OCI-LY1 (cell line): Measurements from ENCODE around the gene USP19.

Source experiments
- H2AFZ ChIP-seq: fragments of 200-600 bp; sonication (generic), shearing (Covaris generic); 2 replicates; pipeline ENCODE4 v1.6.0; 2014; ENCODE audit warnings: antibody characterized with exemption, mild to moderate bottlenecking, low read length
- H3F3A ChIP-seq: fragments of 200-600 bp; sonication (generic), shearing (Covaris generic); 2 replicates; pipeline ENCODE4 v1.6.0; 2014; ENCODE audit warnings: mild to moderate bottlenecking, antibody characterized with exemption, low read length, moderate library complexity; ENCODE audit not compliant: insufficient read depth
- H3K27ac ChIP-seq: fragments of 200-600 bp; sonication (generic); 2 replicates; pipeline ENCODE4 v1.5.1; 2014; ENCODE audit warnings: low read length, mixed run types, mild to moderate bottlenecking, low read depth; ENCODE audit not compliant: poor library complexity, severe bottlenecking
- H3K27me3 ChIP-seq: fragments of 200-600 bp; sonication (generic); 2 replicates; pipeline ENCODE4 v1.6.0; 2014; ENCODE audit warnings: antibody characterized with exemption, mild to moderate bottlenecking, low read length, moderate library complexity; ENCODE audit not compliant: insufficient read depth
- H3K36me3 ChIP-seq: fragments of 200-600 bp; sonication (generic); 2 replicates; pipeline ENCODE4 v1.6.1; 2014; ENCODE audit warnings: mild to moderate bottlenecking, antibody characterized with exemption, low read length, moderate library complexity, mixed read lengths; ENCODE audit not compliant: insufficient read depth
- H3K4me1 ChIP-seq: fragments of 200-600 bp; sonication (generic); 2 replicates; pipeline ENCODE4 v1.5.1; 2014; ENCODE audit warnings: mild to moderate bottlenecking, low read length, moderate library complexity; ENCODE audit not compliant: insufficient read depth, severe bottlenecking
- H3K4me2 ChIP-seq: fragments of 200-600 bp; sonication (generic), shearing (Covaris generic); 2 replicates; pipeline ENCODE4 v1.6.1; 2014; ENCODE audit warnings: low read length
- H3K4me3 ChIP-seq: fragments of 200-600 bp; sonication (generic); 2 replicates; pipeline ENCODE4 v1.5.1; 2014; ENCODE audit warnings: low read length, low read depth, mild to moderate bottlenecking, mixed read lengths; ENCODE audit not compliant: poor library complexity, severe bottlenecking
- H3K79me2 ChIP-seq: fragments of 200-600 bp; shearing (Covaris generic); 2 replicates; pipeline ENCODE4 v1.6.1; 2016; ENCODE audit warnings: mixed run types, low read length, mixed read lengths; ENCODE audit not compliant: insufficient read depth
- H3K9ac ChIP-seq: fragments of 200-600 bp; sonication (generic), shearing (Covaris generic); 2 replicates; pipeline ENCODE4 v1.6.1; 2014; ENCODE audit warnings: mild to moderate bottlenecking, low read length, mixed read lengths
- H3K9me2 ChIP-seq: fragments of 200-600 bp; sonication (generic), shearing (Covaris generic); 2 replicates; pipeline ENCODE4 v1.6.1; 2014; ENCODE audit warnings: low read depth, mild to moderate bottlenecking, low read length, mixed read lengths
- H3K9me3 ChIP-seq: fragments of 200-600 bp; shearing (Covaris generic); 2 replicates; pipeline ENCODE4 v1.6.1; 2014; ENCODE audit warnings: low read length, mixed read lengths
- H4K20me1 ChIP-seq: fragments of 200-600 bp; sonication (generic), shearing (Covaris generic); 2 replicates; pipeline ENCODE4 v1.6.0; 2016; ENCODE audit warnings: mild to moderate bottlenecking, low read length; ENCODE audit not compliant: insufficient read depth
- EZH2 ChIP-seq: fragments of 200-600 bp; sonication (generic), shearing (Covaris generic); IDR thresholded peaks from 2 replicates; pipeline ENCODE4 v1.8.0; 2017; ENCODE audit warnings: borderline replicate concordance, mixed run types, mild to moderate bottlenecking, antibody characterized with exemption, low read length, moderate library complexity, mixed read lengths
- TF ChIP-seq, protein P1 (sequence below): fragments of 200-600 bp; sonication (generic), shearing (Covaris generic); IDR thresholded peaks from 2 replicates; pipeline ENCODE4 v1.5.1; 2017; ENCODE audit warnings: mild to moderate bottlenecking, antibody characterized with exemption, low read length, moderate library complexity, mixed read lengths

The USP19 gene

DNA sequence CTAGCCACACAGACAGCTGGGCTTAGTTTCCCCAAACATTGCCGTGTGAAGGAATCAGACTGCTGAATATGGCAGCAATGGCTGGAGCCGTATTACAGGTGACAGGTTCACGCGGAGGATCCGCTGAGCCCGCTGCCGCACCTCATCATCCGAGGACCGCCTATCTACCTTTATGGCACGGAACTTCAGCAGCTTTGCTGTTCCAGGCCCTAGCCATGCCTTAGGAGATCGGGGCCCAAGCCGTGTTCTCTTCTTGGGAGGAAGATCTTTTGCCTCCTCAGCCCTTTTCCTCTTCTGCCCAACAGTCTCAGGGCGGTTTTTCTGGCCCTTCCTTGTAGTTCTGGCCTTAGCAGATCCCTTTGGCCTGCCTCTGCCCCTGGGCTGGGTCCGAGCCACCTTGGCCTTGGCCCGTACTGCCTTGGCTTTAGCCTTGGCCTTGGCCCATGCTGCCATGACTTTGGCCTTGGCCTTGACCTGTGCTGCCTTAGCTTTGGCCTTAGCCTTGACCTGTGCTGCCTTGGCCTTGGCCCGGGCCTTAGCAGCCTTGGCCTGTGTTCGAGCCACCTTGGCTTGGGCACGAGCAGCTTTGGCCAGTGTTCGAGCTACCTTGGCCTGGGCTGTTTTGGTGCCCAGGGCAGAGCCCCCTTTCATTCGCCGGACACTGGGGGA is 42.3 kb upstream of the USP19 start:
- no peak overlapping the region for H3K27ac ChIP-seq
- no peaks in the 10 kb centered on the region for H3K27me3 ChIP-seq
- H3K4me2 ChIP-seq: no peak overlapping the region
- peaks cover 22% of the 10 kb centered on the region for H3K4me1 ChIP-seq
- H3K79me2 ChIP-seq: peaks cover 10% of the 10 kb centered on the region
- H3K9me2 ChIP-seq: no peaks in the 10 kb centered on the region
- H3K9me3 ChIP-seq: no peaks in the 10 kb centered on the region
- no peak overlapping the region for H3K4me3 ChIP-seq
- peaks cover 34% of the 10 kb centered on the region for H3K36me3 ChIP-seq
- H2AFZ ChIP-seq: no peak overlapping the region
- H4K20me1 ChIP-seq: no peaks in the 10 kb centered on the region
- no peaks in the 10 kb centered on the region for H3F3A ChIP-seq
- H3K9ac ChIP-seq: no peak overlapping the region
- TF ChIP-seq, protein P1, sequence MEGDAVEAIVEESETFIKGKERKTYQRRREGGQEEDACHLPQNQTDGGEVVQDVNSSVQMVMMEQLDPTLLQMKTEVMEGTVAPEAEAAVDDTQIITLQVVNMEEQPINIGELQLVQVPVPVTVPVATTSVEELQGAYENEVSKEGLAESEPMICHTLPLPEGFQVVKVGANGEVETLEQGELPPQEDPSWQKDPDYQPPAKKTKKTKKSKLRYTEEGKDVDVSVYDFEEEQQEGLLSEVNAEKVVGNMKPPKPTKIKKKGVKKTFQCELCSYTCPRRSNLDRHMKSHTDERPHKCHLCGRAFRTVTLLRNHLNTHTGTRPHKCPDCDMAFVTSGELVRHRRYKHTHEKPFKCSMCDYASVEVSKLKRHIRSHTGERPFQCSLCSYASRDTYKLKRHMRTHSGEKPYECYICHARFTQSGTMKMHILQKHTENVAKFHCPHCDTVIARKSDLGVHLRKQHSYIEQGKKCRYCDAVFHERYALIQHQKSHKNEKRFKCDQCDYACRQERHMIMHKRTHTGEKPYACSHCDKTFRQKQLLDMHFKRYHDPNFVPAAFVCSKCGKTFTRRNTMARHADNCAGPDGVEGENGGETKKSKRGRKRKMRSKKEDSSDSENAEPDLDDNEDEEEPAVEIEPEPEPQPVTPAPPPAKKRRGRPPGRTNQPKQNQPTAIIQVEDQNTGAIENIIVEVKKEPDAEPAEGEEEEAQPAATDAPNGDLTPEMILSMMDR: no peak

DNA sequence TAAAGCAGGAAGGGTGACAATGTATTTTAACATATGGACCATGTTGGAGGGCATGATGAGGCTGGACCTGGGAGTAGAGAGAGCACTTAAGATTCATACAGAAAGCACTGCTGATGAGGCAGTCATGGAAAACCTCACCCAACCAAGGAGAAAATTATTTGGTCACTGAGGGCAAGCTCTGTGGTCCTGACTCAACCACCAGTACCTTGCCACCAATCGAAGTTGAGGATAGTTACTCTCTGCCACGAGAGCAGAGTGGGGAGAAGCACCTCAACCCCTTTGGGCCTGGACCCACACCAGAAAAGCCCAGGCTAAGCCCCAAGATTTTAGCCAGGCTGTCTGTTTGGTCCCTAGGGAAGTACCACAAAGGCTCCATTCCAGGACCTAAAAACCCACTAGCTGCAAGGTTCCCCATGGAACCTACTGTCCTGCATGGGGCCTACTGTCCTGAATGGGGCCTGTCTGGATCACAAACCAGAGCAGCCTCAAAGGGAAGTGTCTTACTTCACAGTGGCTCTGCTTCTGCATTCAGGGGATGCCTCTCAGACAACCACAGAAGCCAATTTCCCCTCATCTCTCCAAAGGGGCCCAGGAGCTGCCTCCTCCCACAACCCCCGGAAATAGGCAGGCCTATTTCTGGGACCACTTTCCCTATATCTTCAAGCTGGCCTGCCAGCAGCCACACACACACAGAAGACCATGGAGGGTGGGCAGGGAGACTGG is 41.3 kb upstream of the USP19 start:
- no peaks in the 10 kb centered on the region for H3K9me2 ChIP-seq
- no peaks in the 10 kb centered on the region for H3F3A ChIP-seq

DNA sequence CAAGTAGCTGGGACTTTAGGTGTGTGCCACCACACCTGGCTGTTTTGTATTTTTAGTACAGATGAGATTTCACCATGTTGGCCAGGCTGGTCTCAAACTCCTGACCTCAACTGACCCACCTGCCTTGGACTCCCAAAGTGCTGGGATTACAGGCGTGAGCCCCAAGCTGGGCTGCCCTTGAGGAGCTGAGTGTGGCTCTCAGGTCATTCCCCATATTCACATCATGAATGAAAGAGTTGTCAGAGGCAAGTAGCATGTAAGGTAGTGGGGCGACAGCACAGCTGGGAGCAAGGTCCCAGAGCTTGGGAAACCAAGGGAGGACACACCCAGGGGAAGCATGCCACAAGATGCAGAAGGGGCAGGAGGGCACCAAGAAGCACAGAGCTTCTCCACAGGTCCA is 40.6 kb upstream of the USP19 start:
- no peak overlapping the region for H3K4me2 ChIP-seq
- H3F3A ChIP-seq: no peaks in the 10 kb centered on the region
- H2AFZ ChIP-seq: no peak overlapping the region
- peaks cover 34% of the 10 kb centered on the region for H3K36me3 ChIP-seq
- no peak overlapping the region for H3K4me3 ChIP-seq
- no peak overlapping the region for H3K27ac ChIP-seq
- H3K79me2 ChIP-seq: peaks cover 10% of the 10 kb centered on the region
- no peaks in the 10 kb centered on the region for H4K20me1 ChIP-seq
- no peaks in the 10 kb centered on the region for H3K27me3 ChIP-seq
- TF ChIP-seq, protein P1: no peak
- no peak for TF ChIP-seq EZH2
- H3K9ac ChIP-seq: no peak overlapping the region
- peaks cover 12% of the 10 kb centered on the region for H3K4me1 ChIP-seq
- H3K9me3 ChIP-seq: no peaks in the 10 kb centered on the region
- H3K9me2 ChIP-seq: no peaks in the 10 kb centered on the region

More for the DNA sequence above, 41.3 kb upstream of the USP19 start:
- no peak overlapping the region for H3K4me2 ChIP-seq
- no peaks in the 10 kb centered on the region for H3K27me3 ChIP-seq
- peaks cover 19% of the 10 kb centered on the region for H3K4me1 ChIP-seq
- TF ChIP-seq, protein P1: no peak
- no peak for TF ChIP-seq EZH2
- H4K20me1 ChIP-seq: no peaks in the 10 kb centered on the region
- no peak overlapping the region for H3K27ac ChIP-seq
- peaks cover 10% of the 10 kb centered on the region for H3K79me2 ChIP-seq
- H3K9ac ChIP-seq: no peak overlapping the region
- no peaks in the 10 kb centered on the region for H3K9me3 ChIP-seq
- no peak overlapping the region for H2AFZ ChIP-seq
- no peak overlapping the region for H3K4me3 ChIP-seq
- peaks cover 34% of the 10 kb centered on the region for H3K36me3 ChIP-seq
